Heart right ventricle (tissue), 16 donors: ENCODE results near the gene CCDC112. TPM values are rescaled to one million over a fixed set of nuclear protein-coding genes. Genes with fewer than 3 reads are reported as not detected.

Source experiments
- ATAC-seq, 8 donors: fragments of 200-7000 bp; cut with Tn5 transposase; one replicate each; pipeline ENCODE4 v1.9.1; 2020; ENCODE audit warnings: mild to moderate bottlenecking in 8 of 8, moderate library complexity in 8 of 8, moderate number of reproducible peaks in 1 of 8
- DNase-seq, 2 donors: peaks; one replicate each; pipeline ENCODE4 v3.0.0-alpha.2; 2020
- H3K27ac ChIP-seq, 10 donors: fragments of 200-600 bp; sonication (generic) in 2 of 10; one replicate each; pipeline versions ENCODE4 v1.5.0 to v1.8.0; 2020 to 2022; ENCODE audit warnings: mild to moderate bottlenecking in 3 of 10
- H3K27me3 ChIP-seq, 7 donors: fragments of 200-600 bp; one replicate each; pipeline ENCODE4 v1.8.0; 2021 to 2022; ENCODE audit warnings: mild to moderate bottlenecking in 2 of 7
- H3K36me3 ChIP-seq, 9 donors: fragments of 200-600 bp; sonication (generic) in 1 of 9; one replicate each; pipeline versions ENCODE4 v1.5.0 to v1.8.0; 2020 to 2022; ENCODE audit warnings: mild to moderate bottlenecking in 2 of 9
- H3K4me1 ChIP-seq, 9 donors: fragments of 200-600 bp; sonication (generic) in 1 of 9; one replicate each; pipeline versions ENCODE4 v1.5.0 to v1.8.0; 2020 to 2022; ENCODE audit warnings: mild to moderate bottlenecking in 4 of 9
- H3K4me3 ChIP-seq, 10 donors: fragments of 200-600 bp; sonication (generic) in 2 of 10; one replicate each; pipeline versions ENCODE4 v1.5.0 to v1.8.0; 2020 to 2022; ENCODE audit warnings: mild to moderate bottlenecking in 7 of 10, moderate library complexity in 2 of 10
- H3K9me3 ChIP-seq, 11 donors: fragments of 200-600 bp in 10 of 11; sonication (generic) in 2 of 11; one replicate each; pipeline versions ENCODE4 v1.5.0 to v1.8.0; 2013 to 2022; ENCODE audit warnings: mild to moderate bottlenecking in 2 of 11, control low read depth in 1 of 11, moderate library complexity in 1 of 11
- WGBS, 2 donors: extraction: QIAGEN DNeasy Blood & Tissue Kit; methylation state at CpG; one replicate each; pipeline ENCODE4 v1.1.7; 2013; ENCODE audit warnings: inconsistent platforms in 1 of 2; 5-methylcytosine and 5-hydroxymethylcytosine counted together
- intact Hi-C, 10 donors: fragments of 100-400 bp; cut with DNase I; formaldehyde crosslinking; loops; one replicate each; pipeline versions ENCODE4 v1.11.1 to v1.14.2; 2022
- polyA plus RNA-seq, 2 donors: library from polyadenylated mRNA; stranded (reverse); fragments of 200-250 nt; gene quantifications; one replicate each; pipeline ENCODE4 v1.2.3, GENCODE V29; 2013
- total RNA-seq, 10 donors: library from RNA; stranded (reverse); fragmentation: NEBNext Ultra II Directional in 3 of 10; extraction: Animal tissue kit (Norgen Biotek cat#: 25700) in 3 of 10; gene quantifications; one replicate each; pipeline versions ENCODE4 v1.2.1 to v1.2.4, GENCODE V29; 2021 to 2023
- TF ChIP-seq, protein P1 (sequence below), 9 donors: fragments of 200-600 bp; sonication (generic) in 2 of 9; IDR thresholded peaks; one replicate each; pipeline versions ENCODE4 v1.5.0 to v1.8.0; 2021 to 2022; ENCODE audit warnings: antibody characterized with exemption in 9 of 9, mild to moderate bottlenecking in 5 of 9, moderate library complexity in 1 of 9
- donor health status: Arrhythmogenic right ventricular cardiomyopathy.
- donor health status: ischemic (EF 13 %, LVEDD 7.1; RV severe dilation, severe dysfunction).
- donor health status: healthy with polysubstance abuse.
- donor health status: DM: no; HTN: yes; CAD: no.
- donor health status: DM: no; HTN: no; CAD: no.
- donor health status: ischemic (EF 25% LVEDD 6.9; RV normal size, moderate dysfunction).
- donor health status: ischemic (EF 25% LVEDD 5.7; RV mildly dilated, moderate dysfunction).
- donor health status: healthy.
- donor health status: DM: yes; HTN: yes; CAD: no.
- donor health status: Ischemic cardiomyopathy.
- donor health status: ischemic (EF 35%, LVEDD 5.7; RV mildly dilated, moderate dysfunction).
- donor health status: nonischemic (EF 11% LVEDD 7.7; RV severe dilation, severe dysfunction).
- donor health status: DM: yes; HTN: yes; CAD: no.
- donor health status: PGD.
- donor health status: ischemic (EF 29% LVEDD 5.4; RV normal size, mild dysfunction).
- donor health status: nonischemic (EF 23%, LVEDD 6.1; RV moderate dilation, normal function).

The CCDC112 gene
- total and polyA plus RNA-seq, 12 donors, result 3.0 to 10.8 (median 4.8) TPM

- ATAC-seq (peak in 1 of 8 donors; percentile 44), DNase-seq (no peak)
- H3K27me3 ChIP-seq, result no peaks in the 10 kb centered on the region
- TF ChIP-seq, protein P1, sequence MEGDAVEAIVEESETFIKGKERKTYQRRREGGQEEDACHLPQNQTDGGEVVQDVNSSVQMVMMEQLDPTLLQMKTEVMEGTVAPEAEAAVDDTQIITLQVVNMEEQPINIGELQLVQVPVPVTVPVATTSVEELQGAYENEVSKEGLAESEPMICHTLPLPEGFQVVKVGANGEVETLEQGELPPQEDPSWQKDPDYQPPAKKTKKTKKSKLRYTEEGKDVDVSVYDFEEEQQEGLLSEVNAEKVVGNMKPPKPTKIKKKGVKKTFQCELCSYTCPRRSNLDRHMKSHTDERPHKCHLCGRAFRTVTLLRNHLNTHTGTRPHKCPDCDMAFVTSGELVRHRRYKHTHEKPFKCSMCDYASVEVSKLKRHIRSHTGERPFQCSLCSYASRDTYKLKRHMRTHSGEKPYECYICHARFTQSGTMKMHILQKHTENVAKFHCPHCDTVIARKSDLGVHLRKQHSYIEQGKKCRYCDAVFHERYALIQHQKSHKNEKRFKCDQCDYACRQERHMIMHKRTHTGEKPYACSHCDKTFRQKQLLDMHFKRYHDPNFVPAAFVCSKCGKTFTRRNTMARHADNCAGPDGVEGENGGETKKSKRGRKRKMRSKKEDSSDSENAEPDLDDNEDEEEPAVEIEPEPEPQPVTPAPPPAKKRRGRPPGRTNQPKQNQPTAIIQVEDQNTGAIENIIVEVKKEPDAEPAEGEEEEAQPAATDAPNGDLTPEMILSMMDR (IDR thresholded peaks at IDR 0.05), result no peak
- peaks cover 0 to 24% (median 11%) of the 10 kb centered on the region in 9 donors for H3K4me1 ChIP-seq
- no peak overlapping the region for H3K27ac ChIP-seq
- H3K36me3 ChIP-seq, result peaks cover 0 to 39% (median 21%) of the 10 kb centered on the region in 9 donors
- no peaks in the 10 kb centered on the region for H3K9me3 ChIP-seq
- intact Hi-C loops, result loop anchor here in 3 of 10 donors (10.0 kb wide), 2 partner anchors 149 to 1629 kb away; no protein-coding TSS in a partner anchor
- H3K4me3 ChIP-seq, result no peak overlapping the region
Measured at GRCh38 chr5:115243412-115243811, 53.0 kb downstream of the CCDC112 start.

DNA sequence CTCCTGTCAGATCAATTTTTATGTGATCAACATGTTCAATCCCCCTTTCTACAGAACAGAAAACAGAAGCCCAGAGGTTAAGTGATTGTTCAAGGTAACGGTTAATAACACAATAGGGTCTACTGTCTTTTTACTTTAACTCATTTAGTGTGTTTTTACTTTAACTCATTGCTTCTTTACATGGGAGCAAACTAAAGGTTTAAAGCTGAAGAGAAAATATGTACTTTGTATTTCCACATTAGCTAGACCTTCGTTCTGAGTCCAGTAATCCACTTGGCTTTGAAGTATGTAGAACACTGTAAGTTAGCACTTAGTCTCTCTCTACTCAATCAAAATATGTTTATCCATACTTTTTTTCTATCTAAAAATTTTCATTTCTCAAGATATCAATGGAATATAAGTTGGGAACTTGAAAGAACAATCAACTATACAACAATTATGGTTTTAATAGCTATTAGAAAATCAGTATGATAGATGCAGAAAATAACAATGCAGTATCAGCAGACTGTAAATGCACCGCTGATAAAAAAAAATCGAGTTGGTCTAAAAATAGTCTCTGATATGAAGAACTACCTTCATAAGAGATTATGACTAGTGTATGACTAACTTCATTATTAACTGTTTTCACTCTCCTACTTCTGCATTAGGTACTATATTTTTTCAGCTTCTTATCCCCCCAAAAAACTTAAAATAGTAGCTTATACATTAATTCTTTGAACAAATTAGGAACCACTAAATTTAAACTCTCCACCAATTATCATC is 54.4 kb downstream of the CCDC112 start:
- ATAC-seq, result peak in 1 of 8 donors; percentile 42
- no peak overlapping the region for H3K4me3 ChIP-seq
- no peaks in the 10 kb centered on the region for H3K27me3 ChIP-seq
- TF ChIP-seq, protein P1 (IDR thresholded peaks at IDR 0.05), result no peak
- intact Hi-C loops, result loop anchor here in 3 of 10 donors (10.0 kb wide), 2 partner anchors 147 to 1627 kb away; no protein-coding TSS in a partner anchor
- WGBS, 2 donors, result 39 to 52% methylated on average over 4 of the region's 4 CpGs
- H3K9me3 ChIP-seq, result no peaks in the 10 kb centered on the region
- H3K4me1 ChIP-seq, result peaks cover 0 to 28% (median 11%) of the 10 kb centered on the region in 9 donors
- peaks cover 0 to 47% (median 15%) of the 10 kb centered on the region in 9 donors for H3K36me3 ChIP-seq
- no peak overlapping the region for H3K27ac ChIP-seq
- no peak for DNase-seq

GRCh38 chr5:115237066-115237465 is 59.4 kb downstream of the CCDC112 start:
- H3K27ac ChIP-seq, result no peak overlapping the region
- 87 to 90% methylated on average over 3 of the region's 3 CpGs for WGBS, 2 donors
- ATAC-seq, result no peak
- peaks cover 0 to 85% (median 15%) of the 10 kb centered on the region in 9 donors for H3K36me3 ChIP-seq
- peaks cover 0 to 6% (median 0%) of the 10 kb centered on the region in 9 donors for H3K4me1 ChIP-seq
- H3K4me3 ChIP-seq, result no peak overlapping the region
- TF ChIP-seq, protein P1 (IDR thresholded peaks at IDR 0.05), result no peak
- no peaks in the 10 kb centered on the region for H3K27me3 ChIP-seq
- H3K9me3 ChIP-seq, result no peaks in the 10 kb centered on the region
- DNase-seq, result no peak
- intact Hi-C loops, result loop anchor here in 1 of 10 donors (5.0 kb wide), 1 partner anchor 140 kb away; no protein-coding TSS in a partner anchor

GRCh38 chr5:115236599-115236998 is 59.9 kb downstream of the CCDC112 start:
- TF ChIP-seq, protein P1 (IDR thresholded peaks at IDR 0.05), result no peak
- intact Hi-C loops, result loop anchor here in 1 of 10 donors (5.0 kb wide), 1 partner anchor 139 kb away; no protein-coding TSS in a partner anchor
- H3K27me3 ChIP-seq, result no peaks in the 10 kb centered on the region
- H3K4me1 ChIP-seq, result peaks cover 0 to 3% (median 0%) of the 10 kb centered on the region in 9 donors
- H3K36me3 ChIP-seq, result peaks cover 0 to 89% (median 15%) of the 10 kb centered on the region in 9 donors
- ATAC-seq, result no peak
- DNase-seq, result no peak
- no peak overlapping the region for H3K27ac ChIP-seq
- 96% methylated on average over 2 of the region's 2 CpGs for WGBS, 2 donors
- no peak overlapping the region for H3K4me3 ChIP-seq
- H3K9me3 ChIP-seq, result no peaks in the 10 kb centered on the region
